ENCODE measurements around the gene TRIM24.
"Not testable (repeated sequence)": the region's sequence is repeated elsewhere in the genome, so short reads cannot be mapped to it uniquely, and the experiment has no call there.

Gene TRIM24

GRCh38 chr7:138460649-138461607, 869 bp downstream of the TRIM24 start:
- H3K9me3 ChIP-seq (ENCODE audit: insufficient read depth, low read depth, low read length): no peaks in the 10 kb centered on the region
- peak overlapping the region; percentile 91 for H3K9ac ChIP-seq (ENCODE audit: low read depth, low read length, poor library complexity, severe bottlenecking)
- 0 out of 2 replicates have a peak, but pooled peaks cover 4% of the 10 kb centered on the region for H3F3A ChIP-seq (ENCODE audit: low read depth)
- H3K4me2 ChIP-seq (ENCODE audit: low read depth, low read length, poor library complexity, severe bottlenecking): peak overlapping the region; percentile 97
- H3K36me3 ChIP-seq (ENCODE audit: insufficient read depth, low read length): no peaks in the 10 kb centered on the region
- H3K27me3 ChIP-seq (ENCODE audit: insufficient read depth, low read length, poor library complexity, severe bottlenecking): no peaks in the 10 kb centered on the region
- H3K9me2 ChIP-seq (replicated peaks; ENCODE audit: low read depth, low read length): no peaks in the 10 kb centered on the region
- H3K79me2 ChIP-seq (ENCODE audit: insufficient read depth, low read length): peaks cover 50% of the 10 kb centered on the region
- peaks cover 48% of the 10 kb centered on the region for H4K20me1 ChIP-seq (ENCODE audit: insufficient read depth, low read length, poor library complexity, severe bottlenecking)
- TF ChIP-seq CTCF (conservative IDR thresholded peaks at IDR 0.05; ENCODE audit: low read length) (no peak; the same call in 1 of the 2 replicates), EZH2phosphoT487 (IDR thresholded peaks at IDR 0.05; ENCODE audit: borderline replicate concordance) (no peak)
- H3K4me1 ChIP-seq (ENCODE audit: insufficient read depth, low read length, poor library complexity, severe bottlenecking): peaks cover 35% of the 10 kb centered on the region
- H2AFZ ChIP-seq (ENCODE audit: low read length): peak overlapping the region; percentile 54
- H3K4me3 ChIP-seq (ENCODE audit: low read length, poor library complexity, severe bottlenecking): peak overlapping the region; percentile 89

GRCh38 chr7:138463291-138463618, 3.2 kb downstream of the TRIM24 start:
- Histone ChIP-seq H3K79me2 (ENCODE audit: insufficient read depth, low read length) (peaks cover 73% of the 10 kb centered on the region), H3K4me1 (ENCODE audit: insufficient read depth, low read length, poor library complexity, severe bottlenecking) (peaks cover 53% of the 10 kb centered on the region), H3K4me3 (ENCODE audit: low read length, poor library complexity, severe bottlenecking) (peak overlapping the region; percentile 66), H4K20me1 (ENCODE audit: insufficient read depth, low read length, poor library complexity, severe bottlenecking) (peaks cover 70% of the 10 kb centered on the region), H3K4me2 (ENCODE audit: low read depth, low read length, poor library complexity, severe bottlenecking) (peak overlapping the region; percentile 97)
- H3K36me3 ChIP-seq (ENCODE audit: insufficient read depth, low read length); H3F3A ChIP-seq (ENCODE audit: low read depth); H3K27me3 ChIP-seq (ENCODE audit: insufficient read depth, low read length, poor library complexity, severe bottlenecking); H2AFZ ChIP-seq (ENCODE audit: low read length); H3K9me3 ChIP-seq (ENCODE audit: insufficient read depth, low read depth, low read length); H3K9me2 ChIP-seq (replicated peaks; ENCODE audit: low read depth, low read length); H3K9ac ChIP-seq (ENCODE audit: low read depth, low read length, poor library complexity, severe bottlenecking): not testable (repeated sequence)

- Histone ChIP-seq H3K79me2 (ENCODE audit: insufficient read depth, low read length) (peaks cover 91% of the 10 kb centered on the region), H3K9me2 (replicated peaks; ENCODE audit: low read depth, low read length) (no peaks in the 10 kb centered on the region), H3K27me3 (ENCODE audit: insufficient read depth, low read length, poor library complexity, severe bottlenecking) (no peaks in the 10 kb centered on the region), H3K4me3 (ENCODE audit: low read length, poor library complexity, severe bottlenecking) (peak overlapping the region; percentile 66), H4K20me1 (ENCODE audit: insufficient read depth, low read length, poor library complexity, severe bottlenecking) (peaks cover 88% of the 10 kb centered on the region), H3K9ac (ENCODE audit: low read depth, low read length, poor library complexity, severe bottlenecking) (peak overlapping the region; percentile 33), H3K4me2 (ENCODE audit: low read depth, low read length, poor library complexity, severe bottlenecking) (peak overlapping the region; percentile 97), H3F3A (ENCODE audit: low read depth) (0 out of 2 replicates have a peak, but pooled peaks cover 4% of the 10 kb centered on the region), H3K36me3 (ENCODE audit: insufficient read depth, low read length) (no peaks in the 10 kb centered on the region), H3K9me3 (ENCODE audit: insufficient read depth, low read depth, low read length) (no peaks in the 10 kb centered on the region), H2AFZ (ENCODE audit: low read length) (no peak overlapping the region), H3K4me1 (ENCODE audit: insufficient read depth, low read length, poor library complexity, severe bottlenecking) (peaks cover 58% of the 10 kb centered on the region)
- TF ChIP-seq EZH2phosphoT487 (IDR thresholded peaks at IDR 0.05; ENCODE audit: borderline replicate concordance): no peak
- no peak for TF ChIP-seq CTCF (conservative IDR thresholded peaks at IDR 0.05; ENCODE audit: low read length)
Measured at GRCh38 chr7:138465046-138465445, 5.0 kb downstream of the TRIM24 start.

GRCh38 chr7:138466069-138466756, 6.2 kb downstream of the TRIM24 start:
- peak overlapping the region; percentile 66 for H3K4me3 ChIP-seq (ENCODE audit: low read length, poor library complexity, severe bottlenecking)
- peaks cover 92% of the 10 kb centered on the region for H4K20me1 ChIP-seq (ENCODE audit: insufficient read depth, low read length, poor library complexity, severe bottlenecking)
- H3K4me1 ChIP-seq (ENCODE audit: insufficient read depth, low read length, poor library complexity, severe bottlenecking): peaks cover 67% of the 10 kb centered on the region

More at GRCh38 chr7:138466069-138466756, 6.2 kb downstream of the TRIM24 start:
- not testable (repeated sequence) for H2AFZ ChIP-seq (ENCODE audit: low read length); H3K9me2 ChIP-seq (replicated peaks; ENCODE audit: low read depth, low read length); H3K36me3 ChIP-seq (ENCODE audit: insufficient read depth, low read length); H3K27me3 ChIP-seq (ENCODE audit: insufficient read depth, low read length, poor library complexity, severe bottlenecking); H3K9ac ChIP-seq (ENCODE audit: low read depth, low read length, poor library complexity, severe bottlenecking); H3K9me3 ChIP-seq (ENCODE audit: insufficient read depth, low read depth, low read length); H3F3A ChIP-seq (ENCODE audit: low read depth)
- H3K4me2 ChIP-seq (ENCODE audit: low read depth, low read length, poor library complexity, severe bottlenecking): peak overlapping the region; percentile 97
- peaks cover 100% of the 10 kb centered on the region for H3K79me2 ChIP-seq (ENCODE audit: insufficient read depth, low read length)
